CD4-positive, CD25-positive, alpha-beta regulatory T cell (primary cell): ENCODE data around the gene FAM83D. TPM values are rescaled to one million over a fixed set of nuclear protein-coding genes. Genes with fewer than 3 reads are reported as not detected.

Source experiments
- ATAC-seq, 2 donors: fragments of 150-1000 bp; cut with Tn5 transposase; one replicate each; pipeline ENCODE4 v1.10.0; 2021; ENCODE audit warnings: low read depth in 2 of 2, moderate number of reproducible peaks in 2 of 2, moderate library complexity in 1 of 2
- DNase-seq, 3 donors: peaks; one replicate each; pipeline versions ENCODE4 v3.0.0 to v3.0.0-alpha.2; 2012 to 2022; ENCODE audit warnings: mixed read lengths in 1 of 3
- H3K27ac ChIP-seq: one replicate; pipeline ENCODE4 v1.7.0; 2013; ENCODE audit warnings: mild to moderate bottlenecking, low read length; ENCODE audit not compliant: insufficient read depth, poor library complexity, severe bottlenecking
- H3K27me3 ChIP-seq: one replicate; pipeline ENCODE4 v1.7.0; 2013; ENCODE audit warnings: low read length; ENCODE audit not compliant: control insufficient read depth, insufficient read depth
- H3K36me3 ChIP-seq: one replicate; pipeline ENCODE4 v1.7.0; 2013; ENCODE audit warnings: mild to moderate bottlenecking, low read length, moderate library complexity; ENCODE audit not compliant: control insufficient read depth, insufficient read depth
- H3K4me1 ChIP-seq: 2 replicates; pipeline ENCODE4 v1.7.0; 2013; ENCODE audit warnings: mild to moderate bottlenecking, low read length; ENCODE audit not compliant: insufficient read depth, control insufficient read depth, poor library complexity, severe bottlenecking
- H3K4me3 ChIP-seq: one replicate; pipeline ENCODE4 v1.7.0; 2013; ENCODE audit warnings: low read depth, mild to moderate bottlenecking, low read length, moderate library complexity
- H3K9me3 ChIP-seq, 2 experiments: 1 replicate in 1 of 2; 2 replicates in 1 of 2; pipeline ENCODE4 v1.7.0; 2013; ENCODE audit warnings: low read length in 2 of 2, mild to moderate bottlenecking in 1 of 2, moderate library complexity in 1 of 2; ENCODE audit not compliant: control insufficient read depth in 2 of 2
- H3K27ac Mint-ChIP-seq, 3 donors: one replicate each; pipeline ENCODE4 v1.8.0; 2020 to 2022; ENCODE audit warnings: mild to moderate bottlenecking in 3 of 3, mixed read lengths in 3 of 3, moderate library complexity in 2 of 3
- H3K27me3 Mint-ChIP-seq: one replicate; pipeline ENCODE4 v1.8.0; 2022; ENCODE audit warnings: mild to moderate bottlenecking, mixed read lengths
- H3K36me3 Mint-ChIP-seq: one replicate; pipeline ENCODE4 v1.8.0; 2020; ENCODE audit warnings: mixed read lengths
- H3K4me1 Mint-ChIP-seq, 4 donors: one replicate each; pipeline ENCODE4 v1.8.0; 2020 to 2022; ENCODE audit warnings: mixed read lengths in 4 of 4, mild to moderate bottlenecking in 1 of 4
- H3K4me3 Mint-ChIP-seq, 4 donors: one replicate each; pipeline ENCODE4 v1.8.0; 2020 to 2022; ENCODE audit warnings: mild to moderate bottlenecking in 4 of 4, mixed read lengths in 4 of 4, moderate library complexity in 3 of 4
- H3K9me3 Mint-ChIP-seq, 7 donors: one replicate each; pipeline ENCODE4 v1.8.0; 2020 to 2022; ENCODE audit warnings: mixed read lengths in 7 of 7, mild to moderate bottlenecking in 3 of 7, moderate library complexity in 2 of 7
- polyA plus RNA-seq, 4 donors: library from polyadenylated mRNA; unstranded; fragments of 300-500 nt; fragmentation: Illumina TruSeq; gene quantifications; one replicate each; pipeline ENCODE4 v1.2.3, GENCODE V29; 2021
- total RNA-seq: library from RNA; stranded (reverse); gene quantifications from one replicate; pipeline ENCODE4 v1.2.3, GENCODE V29; 2022

FAM83D gene
- total and polyA plus RNA-seq, 5 donors from 2014 or later = 0.20 to 8.6 (median 1.3) TPM

DNA sequence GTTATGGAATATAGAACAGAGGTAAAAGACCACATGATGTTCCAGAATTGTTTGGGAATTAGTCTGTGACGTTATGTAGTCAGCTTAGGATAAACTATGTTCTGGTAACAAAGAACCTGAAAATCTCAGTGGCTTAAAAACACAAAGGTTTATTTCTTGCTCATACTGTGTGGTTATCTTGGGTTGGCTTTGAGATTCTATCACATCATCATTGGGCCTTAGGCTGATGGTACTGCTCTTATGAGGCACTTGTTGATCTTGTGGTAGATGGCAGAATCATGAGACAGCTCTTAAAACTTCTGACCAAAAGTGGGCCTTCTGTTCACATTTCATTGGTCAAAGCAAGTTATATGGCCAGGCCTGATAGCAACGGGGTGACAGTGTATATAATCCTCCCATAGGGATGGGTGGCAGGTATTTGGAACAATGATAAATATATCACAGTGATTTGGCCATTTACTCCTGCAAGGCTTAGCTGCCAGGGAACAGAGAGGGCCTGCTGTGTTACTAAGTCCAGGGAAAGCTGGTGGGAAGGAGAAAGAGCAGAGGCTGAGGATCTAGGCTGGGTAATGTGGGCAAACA is 49.4 kb downstream of the FAM83D start:
- peaks cover 31% of the 10 kb centered on the region for H3K36me3 Mint-ChIP-seq
- Histone ChIP-seq H3K9me3 (no peaks in the 10 kb centered on the region), H3K4me1 (no peaks in the 10 kb centered on the region), H3K27me3 (no peaks in the 10 kb centered on the region), H3K27ac (peak overlapping the region; percentile 26), H3K4me3 (no peak overlapping the region), H3K36me3 (peaks cover 18% of the 10 kb centered on the region)
- peaks cover 0 to 25% (median 11%) of the 10 kb centered on the region in 4 donors for H3K4me1 Mint-ChIP-seq
- no peak overlapping the region for H3K27ac Mint-ChIP-seq
- no peaks in the 10 kb centered on the region for H3K9me3 Mint-ChIP-seq
- ATAC-seq (no peak), DNase-seq (peak in 1 of 3 donors; percentile 23)
- no peaks in the 10 kb centered on the region for H3K27me3 Mint-ChIP-seq
- H3K4me3 Mint-ChIP-seq = no peak overlapping the region

DNA sequence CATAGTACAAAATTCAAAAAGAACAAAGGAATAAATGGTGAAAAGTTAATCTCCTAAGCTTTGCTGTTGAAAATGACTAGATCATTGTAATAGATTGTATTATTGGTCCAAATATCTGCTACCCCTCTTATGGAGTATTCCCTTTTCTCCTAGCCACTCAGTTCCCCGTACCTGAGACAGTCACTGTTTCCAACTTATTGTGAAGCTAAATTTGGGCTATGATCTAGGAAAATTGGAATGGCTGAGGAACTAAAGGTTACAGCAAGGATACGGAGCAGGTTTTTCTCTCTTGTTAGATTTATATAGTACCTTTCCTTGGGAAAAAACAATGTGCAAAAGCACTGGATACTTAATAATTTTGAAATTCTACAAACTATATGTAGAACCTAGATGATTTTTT is 53.2 kb downstream of the FAM83D start:
- H3K36me3 Mint-ChIP-seq = peaks cover 13% of the 10 kb centered on the region
- H3K9me3 Mint-ChIP-seq = no peaks in the 10 kb centered on the region
- Histone ChIP-seq H3K4me1 (no peaks in the 10 kb centered on the region), H3K9me3 (no peaks in the 10 kb centered on the region), H3K27me3 (no peaks in the 10 kb centered on the region), H3K36me3 (peaks cover 8% of the 10 kb centered on the region), H3K27ac (no peak overlapping the region), H3K4me3 (no peak overlapping the region)
- no peak for DNase-seq
- H3K4me1 Mint-ChIP-seq = peaks cover 7 to 21% (median 13%) of the 10 kb centered on the region in 4 donors
- no peak overlapping the region for H3K27ac Mint-ChIP-seq
- no peak overlapping the region for H3K4me3 Mint-ChIP-seq
- H3K27me3 Mint-ChIP-seq = no peaks in the 10 kb centered on the region
- no peak for ATAC-seq

DNA sequence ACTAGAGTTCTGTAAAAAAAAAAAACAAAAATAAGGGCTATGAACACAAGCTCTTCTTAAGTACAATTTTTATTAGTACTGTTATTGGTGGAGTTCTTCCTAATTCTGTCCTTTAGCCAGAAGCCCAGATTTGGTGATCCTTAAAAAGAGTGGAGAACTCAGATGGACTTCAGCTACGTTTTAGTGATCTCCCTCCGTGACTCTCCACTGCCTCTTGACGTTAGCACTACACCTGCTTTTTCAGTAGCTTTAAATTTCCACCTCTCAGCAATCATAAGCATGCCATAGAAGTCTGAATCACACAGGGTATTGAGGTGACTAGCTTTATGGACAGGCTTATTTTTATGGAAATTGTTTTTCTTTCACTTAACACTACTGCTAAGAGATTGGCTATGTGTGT is 53.6 kb downstream of the FAM83D start:
- H3K27me3 ChIP-seq = no peaks in the 10 kb centered on the region
- H3K4me3 Mint-ChIP-seq = no peak overlapping the region
- no peak overlapping the region for H3K27ac ChIP-seq
- no peak overlapping the region for H3K4me3 ChIP-seq
- H3K27ac Mint-ChIP-seq = no peak overlapping the region
- no peaks in the 10 kb centered on the region for H3K9me3 Mint-ChIP-seq
- no peaks in the 10 kb centered on the region for H3K4me1 ChIP-seq
- no peaks in the 10 kb centered on the region for H3K27me3 Mint-ChIP-seq
- no peaks in the 10 kb centered on the region for H3K9me3 ChIP-seq
- peaks cover 7 to 17% (median 13%) of the 10 kb centered on the region in 4 donors for H3K4me1 Mint-ChIP-seq
- H3K36me3 ChIP-seq = peaks cover 9% of the 10 kb centered on the region
- ATAC-seq (no peak), DNase-seq (no peak)
- peaks cover 14% of the 10 kb centered on the region for H3K36me3 Mint-ChIP-seq

DNA sequence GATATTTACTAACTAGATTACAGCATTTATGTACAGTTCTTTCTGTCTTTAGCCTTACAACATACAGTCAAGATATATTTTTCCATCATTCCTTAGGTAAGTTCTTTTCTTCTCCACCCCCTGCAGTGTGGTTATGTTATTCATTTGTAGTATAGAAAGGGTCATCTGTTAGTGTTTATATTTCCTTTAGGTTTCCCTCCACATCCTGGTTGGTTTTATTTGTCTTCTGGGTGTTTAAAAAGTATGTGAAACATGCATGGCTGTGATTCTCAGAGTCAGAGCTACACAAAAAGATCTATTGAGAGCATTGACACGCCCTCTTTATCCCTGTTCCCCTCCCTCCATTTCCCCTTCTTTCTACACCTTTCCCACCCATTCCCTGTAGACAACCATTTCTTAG is 56.1 kb downstream of the FAM83D start:
- peaks cover 12 to 16% (median 14%) of the 10 kb centered on the region in 4 donors for H3K4me1 Mint-ChIP-seq
- Histone ChIP-seq H3K9me3 (no peaks in the 10 kb centered on the region), H3K4me1 (no peaks in the 10 kb centered on the region), H3K27ac (no peak overlapping the region), H3K36me3 (peaks cover 16% of the 10 kb centered on the region), H3K27me3 (no peaks in the 10 kb centered on the region), H3K4me3 (no peak overlapping the region)
- no peak overlapping the region for H3K4me3 Mint-ChIP-seq
- DNase-seq (no peak), ATAC-seq (no peak)
- peaks cover 19% of the 10 kb centered on the region for H3K36me3 Mint-ChIP-seq
- H3K9me3 Mint-ChIP-seq = no peaks in the 10 kb centered on the region
- H3K27me3 Mint-ChIP-seq = no peaks in the 10 kb centered on the region
- H3K27ac Mint-ChIP-seq = no peak overlapping the region

DNA sequence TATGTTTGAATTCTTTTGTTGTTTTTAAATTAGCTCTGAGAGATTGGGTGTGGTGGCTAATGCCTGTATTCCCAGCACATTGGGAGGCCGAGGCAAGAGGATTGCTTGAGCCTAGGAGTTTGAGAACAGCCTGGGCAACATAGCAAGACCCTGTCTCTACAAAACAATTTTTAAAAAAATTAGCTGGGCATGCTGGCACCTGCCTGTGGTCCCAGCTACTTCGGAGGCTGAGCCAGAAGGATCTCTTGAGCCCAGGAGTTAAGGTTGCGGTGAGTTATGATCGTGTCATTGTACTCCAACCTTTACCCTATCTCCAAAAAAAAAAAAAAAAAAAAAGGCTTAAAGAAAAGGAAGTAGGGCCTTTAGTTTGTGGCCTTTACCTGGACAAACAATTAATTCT is 58.8 kb downstream of the FAM83D start:
- Mint-ChIP-seq H3K4me1 (peaks cover 14 to 20% (median 18%) of the 10 kb centered on the region in 4 donors), H3K36me3 (peaks cover 38% of the 10 kb centered on the region), H3K4me3 (no peak overlapping the region), H3K27me3 (no peaks in the 10 kb centered on the region), H3K9me3 (no peaks in the 10 kb centered on the region), H3K27ac (peak overlapping the region in 1 of 3 donors; percentile 18)
- no peaks in the 10 kb centered on the region for H3K27me3 ChIP-seq
- no peaks in the 10 kb centered on the region for H3K4me1 ChIP-seq
- no peak overlapping the region for H3K27ac ChIP-seq
- no peak overlapping the region for H3K4me3 ChIP-seq
- DNase-seq (no peak), ATAC-seq (no peak)
- H3K9me3 ChIP-seq = no peaks in the 10 kb centered on the region
- peaks cover 24% of the 10 kb centered on the region for H3K36me3 ChIP-seq

DNA sequence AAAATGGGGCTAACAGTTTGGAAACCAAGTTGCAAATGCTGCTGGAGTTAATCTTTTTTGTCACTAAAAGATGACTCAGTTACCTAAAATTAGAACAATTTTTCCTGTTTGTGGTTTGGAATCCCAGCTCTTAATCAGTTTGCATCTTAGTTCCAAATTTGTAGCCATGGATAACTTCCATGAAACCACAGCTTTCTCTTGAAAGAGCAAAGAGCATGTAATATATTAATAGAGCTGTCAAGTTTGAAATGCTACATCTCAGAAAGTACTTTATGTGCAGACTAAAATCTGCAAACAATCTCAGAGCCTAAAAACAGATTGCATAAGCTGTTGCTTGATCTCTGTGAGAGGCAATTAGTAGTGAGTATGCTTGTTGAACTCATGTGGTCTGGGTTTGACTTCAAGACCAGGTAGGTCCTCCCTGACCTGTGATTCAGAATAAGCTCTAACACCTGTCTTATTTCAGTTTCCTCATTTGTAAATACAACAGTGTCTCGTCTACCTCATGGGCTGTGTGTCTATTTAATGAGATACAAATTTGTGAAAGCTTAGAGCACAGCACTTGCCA is 59.5 kb downstream of the FAM83D start:
- H3K4me3 ChIP-seq = no peak overlapping the region
- ATAC-seq = no peak

DNA sequence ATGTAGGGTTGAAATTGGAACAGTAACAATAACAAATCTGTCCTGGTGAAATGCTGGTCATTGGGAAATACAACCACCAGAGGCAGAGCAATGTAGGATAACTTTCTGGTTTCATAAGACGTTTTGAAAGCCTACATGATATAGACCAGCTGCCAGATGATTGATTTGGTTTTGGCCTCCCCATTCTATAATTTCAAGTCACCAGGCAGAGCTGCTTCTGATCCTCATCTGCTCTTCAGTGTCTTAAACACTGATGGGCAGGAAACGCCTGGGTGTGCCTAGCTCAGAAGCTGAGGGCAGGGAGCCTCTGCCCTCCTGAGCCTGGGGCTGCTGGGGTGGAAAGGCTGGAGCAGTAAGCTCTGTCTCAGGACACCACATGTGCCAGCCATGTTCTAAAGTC is 60.4 kb downstream of the FAM83D start:
- H3K4me1 ChIP-seq = no peaks in the 10 kb centered on the region
- Mint-ChIP-seq H3K27ac (peak overlapping the region in 2 of 3 donors; percentile 23 to 58), H3K4me3 (no peak overlapping the region), H3K36me3 (peaks cover 44% of the 10 kb centered on the region), H3K27me3 (no peaks in the 10 kb centered on the region), H3K4me1 (peaks cover 6 to 18% (median 11%) of the 10 kb centered on the region in 4 donors), H3K9me3 (no peaks in the 10 kb centered on the region)
- no peak overlapping the region for H3K27ac ChIP-seq
- no peak overlapping the region for H3K4me3 ChIP-seq
- DNase-seq = peak in 1 of 3 donors; percentile 48
- no peaks in the 10 kb centered on the region for H3K27me3 ChIP-seq
- H3K9me3 ChIP-seq = no peaks in the 10 kb centered on the region
- no peak for ATAC-seq
- peaks cover 30% of the 10 kb centered on the region for H3K36me3 ChIP-seq

More for the DNA sequence above, 59.5 kb downstream of the FAM83D start:
- Mint-ChIP-seq H3K27me3 (no peaks in the 10 kb centered on the region), H3K4me1 (peaks cover 12 to 18% (median 15%) of the 10 kb centered on the region in 4 donors), H3K27ac (no peak overlapping the region), H3K9me3 (no peaks in the 10 kb centered on the region), H3K36me3 (peaks cover 40% of the 10 kb centered on the region), H3K4me3 (no peak overlapping the region)
- DNase-seq = no peak
- H3K27ac ChIP-seq = no peak overlapping the region
- no peaks in the 10 kb centered on the region for H3K9me3 ChIP-seq
- H3K4me1 ChIP-seq = no peaks in the 10 kb centered on the region
- H3K36me3 ChIP-seq = peaks cover 27% of the 10 kb centered on the region
- H3K27me3 ChIP-seq = no peaks in the 10 kb centered on the region

DNA sequence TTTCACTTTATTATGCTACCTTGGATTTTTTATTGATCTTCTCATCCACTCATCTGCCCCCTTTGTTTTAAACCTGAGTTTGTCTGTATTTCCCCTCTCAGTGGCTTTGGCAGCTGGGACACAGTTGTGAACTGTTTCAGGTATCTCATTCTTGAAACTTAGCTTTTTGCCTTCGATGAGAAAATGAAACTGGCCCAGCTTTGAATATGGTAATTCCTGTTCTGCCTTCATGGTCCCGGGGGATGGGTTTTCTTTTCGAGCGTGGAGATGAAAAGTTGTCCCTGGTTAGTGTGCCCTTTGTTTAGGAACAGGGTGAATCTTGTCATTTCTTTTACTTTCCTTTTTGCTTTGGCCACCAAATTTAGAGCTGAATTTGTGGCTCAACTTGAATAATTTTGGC is 61.6 kb downstream of the FAM83D start:
- Mint-ChIP-seq H3K9me3 (no peaks in the 10 kb centered on the region), H3K4me1 (peaks cover 6 to 14% (median 9%) of the 10 kb centered on the region in 4 donors), H3K27me3 (no peaks in the 10 kb centered on the region), H3K36me3 (peaks cover 44% of the 10 kb centered on the region), H3K4me3 (no peak overlapping the region), H3K27ac (peak overlapping the region in 1 of 3 donors; percentile 39)
- DNase-seq = no peak
- ATAC-seq = no peak
- H3K9me3 ChIP-seq = no peaks in the 10 kb centered on the region
- H3K36me3 ChIP-seq = peaks cover 32% of the 10 kb centered on the region
- H3K4me3 ChIP-seq = no peak overlapping the region
- no peak overlapping the region for H3K27ac ChIP-seq
- no peaks in the 10 kb centered on the region for H3K4me1 ChIP-seq
- no peaks in the 10 kb centered on the region for H3K27me3 ChIP-seq
